HEK293 (cell line): ENCODE data around the gene NUTM2A.
"Not testable (repeated sequence)": the region's sequence is repeated elsewhere in the genome, so short reads cannot be mapped to it uniquely, and the experiment has no call there.

Experiments
- CTCF ChIA-PET: fragments of 350-600 bp; formaldehyde crosslinking; extraction: SDS; loops from one replicate; lab custom pipeline; 2021; ENCODE audit warnings: antibody characterized with exemption; lab: Yijun Ruan, JAX
- POLR2A ChIA-PET: fragments of 300-600 bp; formaldehyde crosslinking; extraction: SDS; loops from one replicate; lab custom pipeline; 2020; ENCODE audit warnings: antibody characterized with exemption, inconsistent platforms; lab: Yijun Ruan, JAX
- H3K27ac ChIP-seq: fragments of 200-500 bp; sonication (Bioruptor generic); 2 replicates; pipeline ENCODE4 v1.5.1; 2014; ENCODE audit warnings: low read depth, low read length, control low read depth, inconsistent platforms; ENCODE audit errors: extremely low read depth
- H3K36me3 ChIP-seq, 2 experiments: fragments of 200-500 bp in 1 of 2; sonication (Bioruptor generic) in 1 of 2; 1 replicate in 1 of 2; 2 replicates in 1 of 2; pipeline ENCODE4 v1.5.1; 2014 to 2017; ENCODE audit warnings: inconsistent platforms in 2 of 2, low read length in 2 of 2; ENCODE audit not compliant: control insufficient read depth in 2 of 2, insufficient read depth in 1 of 2
- H3K4me1 ChIP-seq: fragments of 200-500 bp; sonication (Bioruptor generic); 2 replicates; pipeline ENCODE4 v1.5.1; 2014; ENCODE audit warnings: mild to moderate bottlenecking, low read length, inconsistent platforms; ENCODE audit not compliant: control insufficient read depth, insufficient read depth
- H3K4me3 ChIP-seq: 2 replicates; pipeline ENCODE4 v1.5.1; 2011; ENCODE audit warnings: low read depth, mild to moderate bottlenecking, control low read depth, low read length, moderate library complexity
- H3K9me3 ChIP-seq: fragments of 200-500 bp; sonication (Bioruptor generic); 2 replicates; pipeline ENCODE4 v1.5.1; 2014; ENCODE audit warnings: low read depth, low read length, inconsistent platforms; ENCODE audit not compliant: control insufficient read depth, insufficient read depth

The NUTM2A gene

DNA sequence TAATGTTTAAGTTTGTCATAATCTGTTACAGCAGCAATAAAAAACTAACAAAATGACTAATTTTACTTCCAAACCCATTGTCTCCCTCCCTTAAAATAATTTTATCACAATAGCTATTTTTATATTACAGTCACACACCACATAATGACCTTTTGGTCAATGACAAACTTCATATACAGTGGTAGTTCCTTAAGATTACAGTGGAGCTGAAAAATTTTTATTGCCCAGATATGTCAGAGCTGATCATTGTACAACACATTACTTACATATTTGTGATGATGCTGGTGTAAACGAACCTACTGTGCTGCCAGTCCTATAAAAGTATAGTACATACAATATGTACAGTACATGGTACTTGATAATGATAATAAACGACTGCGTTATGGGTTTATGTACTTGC lies 22.1 kb downstream of the NUTM2A start:
- H3K4me3 ChIP-seq, POLR2A ChIA-PET, CTCF ChIA-PET, H3K27ac ChIP-seq, H3K4me1 ChIP-seq, H3K9me3 ChIP-seq, H3K36me3 ChIP-seq: not testable (repeated sequence)

DNA sequence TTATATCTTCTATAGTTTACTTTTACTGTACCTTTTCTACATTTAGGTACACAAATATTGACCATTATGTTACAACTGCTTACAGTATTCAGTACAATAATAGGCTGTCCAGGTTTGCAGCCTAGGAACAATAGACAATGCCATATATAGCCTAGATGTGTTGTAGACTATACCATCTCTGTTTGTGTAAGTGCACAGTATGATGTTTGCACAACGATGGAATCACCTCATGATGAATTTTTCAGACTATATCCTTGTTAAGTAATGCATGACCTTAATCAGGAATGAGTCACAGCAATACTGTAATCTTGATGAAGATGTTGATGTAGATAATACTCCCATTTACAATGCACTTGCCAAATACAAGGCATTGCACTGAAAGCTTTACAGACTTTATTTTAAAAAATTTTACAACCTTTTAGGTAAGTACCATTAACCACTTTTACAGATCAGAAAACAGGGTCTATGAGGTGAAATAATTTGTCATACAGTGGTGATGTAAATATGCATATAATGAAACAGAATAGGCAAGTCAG lies 23.6 kb downstream of the NUTM2A start:
- H3K9me3 ChIP-seq, H3K36me3 ChIP-seq, POLR2A ChIA-PET, H3K4me3 ChIP-seq, H3K4me1 ChIP-seq, CTCF ChIA-PET, H3K27ac ChIP-seq: not testable (repeated sequence)

DNA sequence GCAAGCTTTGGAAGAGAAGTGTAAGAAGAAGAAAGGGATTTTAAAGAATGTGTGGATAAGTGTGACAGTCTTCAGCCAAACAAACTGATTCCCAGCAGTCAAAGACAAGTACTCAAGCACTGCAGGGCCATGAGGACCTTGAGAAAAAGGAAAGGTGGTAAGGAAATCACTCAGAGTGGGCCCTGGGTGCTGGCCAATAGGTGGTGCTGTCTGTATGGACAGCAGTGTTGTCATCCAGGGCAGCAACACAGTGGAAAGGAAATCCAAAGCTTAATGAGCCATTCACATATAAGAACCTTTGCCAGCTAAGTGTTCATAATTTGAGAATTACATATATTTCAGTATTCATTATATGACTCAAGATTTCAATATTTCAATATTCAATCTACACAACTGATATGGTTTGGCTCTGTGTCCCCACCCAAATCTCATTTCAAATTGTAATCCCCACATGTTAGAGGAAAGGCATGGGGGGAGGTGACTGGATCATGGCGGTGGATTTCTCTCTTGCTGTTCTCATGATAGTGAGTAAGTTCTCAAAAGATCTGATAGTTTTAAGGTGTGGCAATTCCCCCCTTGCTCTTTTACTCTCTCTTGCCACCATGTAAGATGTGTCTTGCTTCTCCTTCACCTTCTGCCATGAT lies 55.6 kb downstream of the NUTM2A start:
- H3K4me3 ChIP-seq, CTCF ChIA-PET, H3K27ac ChIP-seq, H3K4me1 ChIP-seq, H3K36me3 ChIP-seq, POLR2A ChIA-PET, H3K9me3 ChIP-seq: not testable (repeated sequence)
